ENCODE data around the gene EXOC3L2.

Gene EXOC3L2

DNA sequence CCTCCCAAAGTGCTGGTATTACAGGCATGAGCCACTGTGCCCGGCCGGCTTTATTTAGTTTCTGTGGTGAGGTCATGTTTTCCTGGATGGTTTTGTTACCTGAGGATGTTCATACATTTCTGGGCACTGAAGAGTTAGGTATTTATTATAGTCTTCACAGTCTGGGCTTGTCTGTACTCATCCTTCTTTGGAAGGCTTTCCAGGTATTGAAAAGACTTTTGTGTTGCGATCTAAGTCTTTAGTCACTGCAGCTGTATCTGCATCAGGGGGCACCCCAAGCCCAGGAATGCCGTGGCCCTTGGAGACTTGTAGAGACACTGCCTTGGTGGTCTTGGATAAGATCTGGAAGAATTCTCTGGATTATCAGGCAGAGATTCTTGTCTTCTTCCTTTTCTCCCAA, 53.8 kb downstream of the EXOC3L2 start:
- TF ChIP-seq, protein P1, sequence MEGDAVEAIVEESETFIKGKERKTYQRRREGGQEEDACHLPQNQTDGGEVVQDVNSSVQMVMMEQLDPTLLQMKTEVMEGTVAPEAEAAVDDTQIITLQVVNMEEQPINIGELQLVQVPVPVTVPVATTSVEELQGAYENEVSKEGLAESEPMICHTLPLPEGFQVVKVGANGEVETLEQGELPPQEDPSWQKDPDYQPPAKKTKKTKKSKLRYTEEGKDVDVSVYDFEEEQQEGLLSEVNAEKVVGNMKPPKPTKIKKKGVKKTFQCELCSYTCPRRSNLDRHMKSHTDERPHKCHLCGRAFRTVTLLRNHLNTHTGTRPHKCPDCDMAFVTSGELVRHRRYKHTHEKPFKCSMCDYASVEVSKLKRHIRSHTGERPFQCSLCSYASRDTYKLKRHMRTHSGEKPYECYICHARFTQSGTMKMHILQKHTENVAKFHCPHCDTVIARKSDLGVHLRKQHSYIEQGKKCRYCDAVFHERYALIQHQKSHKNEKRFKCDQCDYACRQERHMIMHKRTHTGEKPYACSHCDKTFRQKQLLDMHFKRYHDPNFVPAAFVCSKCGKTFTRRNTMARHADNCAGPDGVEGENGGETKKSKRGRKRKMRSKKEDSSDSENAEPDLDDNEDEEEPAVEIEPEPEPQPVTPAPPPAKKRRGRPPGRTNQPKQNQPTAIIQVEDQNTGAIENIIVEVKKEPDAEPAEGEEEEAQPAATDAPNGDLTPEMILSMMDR (IDR thresholded peaks at IDR 0.05; ENCODE audit: insufficient read depth, low read length, poor library complexity, severe bottlenecking), result no peak
- no peaks in the 10 kb centered on the region for H3K27me3 ChIP-seq (replicated peaks; ENCODE audit: control insufficient read depth, insufficient read depth, low read length)
- no peak for DNase-seq (ENCODE audit: extremely low read depth, insufficient read length)
- H3K4me3 ChIP-seq (replicated peaks; ENCODE audit: low read depth, low read length), result no peak overlapping the region
- H3K36me3 ChIP-seq (ENCODE audit: control insufficient read depth, insufficient read depth, low read length), result no peaks in the 10 kb centered on the region

DNA sequence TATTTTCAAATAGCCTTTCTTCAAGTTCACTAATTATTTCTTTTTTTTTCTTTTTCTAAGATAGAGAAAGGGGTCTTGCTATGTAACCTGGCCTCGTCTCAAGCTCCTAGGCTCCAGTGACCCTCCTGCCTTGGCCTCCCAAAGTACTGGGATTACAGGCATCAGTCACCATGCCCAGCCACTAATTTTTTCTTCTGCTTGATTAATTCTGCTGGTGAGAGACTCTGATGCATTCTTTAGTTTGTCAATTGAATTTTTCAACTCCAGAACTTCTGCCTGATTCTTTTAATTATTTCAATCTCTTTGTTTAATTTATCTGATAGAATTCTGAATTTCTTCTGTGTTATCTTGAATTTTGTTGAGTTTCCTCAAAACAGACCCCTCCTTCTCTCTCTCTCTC, 55.2 kb downstream of the EXOC3L2 start:
- DNase-seq (ENCODE audit: extremely low read depth, insufficient read length), result no peak
- H3K4me3 ChIP-seq (replicated peaks; ENCODE audit: low read depth, low read length), result no peak overlapping the region
- no peaks in the 10 kb centered on the region for H3K27me3 ChIP-seq (replicated peaks; ENCODE audit: control insufficient read depth, insufficient read depth, low read length)
- TF ChIP-seq, protein P1 (IDR thresholded peaks at IDR 0.05; ENCODE audit: insufficient read depth, low read length, poor library complexity, severe bottlenecking), result no peak
- no peaks in the 10 kb centered on the region for H3K36me3 ChIP-seq (ENCODE audit: control insufficient read depth, insufficient read depth, low read length)

DNA sequence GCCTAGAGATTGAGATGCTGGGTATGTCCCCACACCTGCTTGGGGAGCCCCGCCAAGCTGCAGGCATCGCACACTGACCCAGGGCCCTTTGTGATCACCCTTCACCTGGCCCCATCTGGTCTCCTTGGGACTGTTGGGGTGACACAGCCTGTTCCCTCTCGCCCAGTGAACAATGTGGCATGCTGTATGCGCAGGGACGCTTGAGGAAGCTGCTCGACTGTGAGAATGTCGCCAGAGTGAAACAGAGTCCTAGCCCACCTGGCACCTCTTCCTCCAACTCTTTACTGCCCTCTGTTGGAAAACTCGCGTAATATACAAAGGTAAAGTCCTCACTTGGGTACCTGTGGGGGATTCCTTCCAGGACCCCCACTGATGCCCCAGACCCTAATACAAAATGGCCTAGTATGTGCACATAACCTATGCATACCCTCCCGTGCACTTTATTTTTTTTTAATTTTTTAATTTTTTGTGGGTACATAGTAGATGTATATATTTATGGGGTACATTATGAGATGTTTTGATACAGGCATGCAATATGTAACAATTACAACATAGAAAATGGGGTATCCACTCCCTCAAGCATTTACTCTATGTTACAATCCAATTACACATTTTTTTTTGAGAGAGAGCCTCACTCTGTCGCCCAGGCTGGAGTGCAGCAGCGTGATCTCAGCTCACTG, 57.6 kb downstream of the EXOC3L2 start:
- no peaks in the 10 kb centered on the region for H3K36me3 ChIP-seq (ENCODE audit: control insufficient read depth, insufficient read depth, low read length)
- no peaks in the 10 kb centered on the region for H3K27me3 ChIP-seq (replicated peaks; ENCODE audit: control insufficient read depth, insufficient read depth, low read length)
- DNase-seq (ENCODE audit: extremely low read depth, insufficient read length), result peak; percentile 26
- H3K4me3 ChIP-seq (replicated peaks; ENCODE audit: low read depth, low read length), result no peak overlapping the region
- TF ChIP-seq, protein P1 (IDR thresholded peaks at IDR 0.05; ENCODE audit: insufficient read depth, low read length, poor library complexity, severe bottlenecking), result peak; percentile 74

DNA sequence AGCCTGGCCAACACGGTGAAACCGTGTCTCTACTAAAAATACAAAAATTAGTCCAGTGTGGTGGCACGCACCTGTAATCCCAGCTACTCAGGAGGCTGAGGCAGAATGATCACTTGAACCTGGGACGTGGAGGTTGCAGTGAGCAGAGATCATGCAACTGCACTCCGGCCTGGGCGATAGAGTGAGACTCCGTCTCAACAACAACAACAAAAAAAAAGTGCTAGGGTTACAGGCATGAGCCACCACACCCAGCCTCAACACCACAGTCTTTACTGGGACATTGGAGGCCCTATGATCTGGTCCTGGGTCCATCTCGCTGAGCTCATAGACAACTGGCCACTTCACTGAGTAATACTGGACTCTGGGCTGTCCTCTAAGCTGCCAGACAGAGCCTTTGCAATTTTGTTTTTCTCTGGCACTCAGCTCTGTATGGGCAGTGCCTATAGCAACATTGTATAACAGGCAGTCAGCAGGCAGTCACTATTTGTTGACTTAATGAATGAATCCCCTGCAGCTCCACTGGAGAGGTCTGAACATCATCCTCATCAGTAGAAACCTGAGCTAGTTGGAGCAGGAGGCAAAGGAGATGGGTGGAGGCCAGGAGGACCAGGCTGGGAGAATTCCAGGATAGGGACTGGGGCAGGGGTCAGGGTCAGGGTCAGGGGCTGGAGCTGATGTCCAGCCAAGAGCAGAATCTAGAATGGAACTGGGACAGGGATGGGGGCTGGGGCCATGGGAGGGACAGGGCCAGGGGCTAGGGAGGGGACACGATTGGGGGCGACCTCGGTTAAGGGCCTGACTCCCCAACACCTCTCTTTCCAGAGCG, 58.5 kb downstream of the EXOC3L2 start:
- no peak for DNase-seq (ENCODE audit: extremely low read depth, insufficient read length)
- no peak overlapping the region for H3K4me3 ChIP-seq (replicated peaks; ENCODE audit: low read depth, low read length)

DNA sequence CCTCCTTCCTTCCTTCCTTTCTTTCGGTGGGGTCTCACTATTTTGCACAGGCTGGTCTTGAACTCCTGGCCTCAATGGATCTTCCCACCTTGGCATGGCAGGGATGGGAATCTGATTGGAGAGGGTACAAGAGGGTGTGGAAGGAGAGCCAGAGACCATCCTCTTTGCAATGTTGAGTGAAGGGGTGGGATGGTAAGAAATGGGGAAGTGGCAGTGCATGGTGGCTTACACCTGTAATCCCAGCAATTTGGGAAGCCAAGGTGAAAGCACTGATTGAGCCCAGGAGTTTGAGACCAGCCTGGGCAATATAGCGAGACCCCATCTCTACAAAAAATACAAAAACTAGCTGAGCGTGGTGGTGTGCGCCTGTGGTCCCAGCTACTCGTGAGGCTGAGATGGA, 61.1 kb downstream of the EXOC3L2 start:
- DNase-seq (ENCODE audit: extremely low read depth, insufficient read length), result no peak
- TF ChIP-seq, protein P1 (IDR thresholded peaks at IDR 0.05; ENCODE audit: insufficient read depth, low read length, poor library complexity, severe bottlenecking), result no peak
- H3K36me3 ChIP-seq (ENCODE audit: control insufficient read depth, insufficient read depth, low read length), result no peaks in the 10 kb centered on the region; the same call in none of the 2 replicates
- H3K27me3 ChIP-seq (replicated peaks; ENCODE audit: control insufficient read depth, insufficient read depth, low read length), result no peaks in the 10 kb centered on the region
- no peak overlapping the region for H3K4me3 ChIP-seq (replicated peaks; ENCODE audit: low read depth, low read length)

More for the DNA sequence above, 58.5 kb downstream of the EXOC3L2 start:
- TF ChIP-seq, protein P1 (IDR thresholded peaks at IDR 0.05; ENCODE audit: insufficient read depth, low read length, poor library complexity, severe bottlenecking), result no peak
- Histone ChIP-seq H3K27me3 (replicated peaks; ENCODE audit: control insufficient read depth, insufficient read depth, low read length) (no peaks in the 10 kb centered on the region), H3K36me3 (ENCODE audit: control insufficient read depth, insufficient read depth, low read length) (no peaks in the 10 kb centered on the region)

Data from GM06990 (cell line).